IMR-90 (cell line): Measurements from ENCODE around the gene CALD1. TPM values are rescaled to one million over a fixed set of nuclear protein-coding genes. Genes with fewer than 3 reads are reported as not detected.
A peak's percentile ranks its signal among the peaks of the same experiment; 100 is the strongest.

Experiments used
- ATAC-seq: fragments of 200-7000 bp; cut with Tn5 transposase; 2 replicates; pipeline ENCODE4 v1.9.1; 2020; ENCODE audit warnings: low read depth, mild to moderate bottlenecking, moderate library complexity
- BruUV-seq: library from RNA; stranded (reverse); fragments of 400-500 nt; replicated peaks from 2 replicates; lab custom pipeline; 2021; lab: Mats Ljungman, UMichigan
- CTCF ChIA-PET: fragments of 300-600 bp; formaldehyde crosslinking; extraction: SDS; loops from one replicate; lab custom pipeline; 2021; ENCODE audit warnings: antibody characterized with exemption; lab: Yijun Ruan, JAX
- POLR2A ChIA-PET: fragments of 300-600 bp; sonication (Branson Sonifier 250); formaldehyde crosslinking; loops from one replicate; lab custom pipeline; 2022; ENCODE audit warnings: antibody characterized with exemption; ENCODE audit not compliant: unreplicated experiment; lab: Charles Lee
- DNase-seq: peaks from one replicate; pipeline ENCODE4 v3.0.0; 2013
- H2AFZ ChIP-seq: replicated peaks from 2 replicates; pipeline ENCODE3; 2013; ENCODE audit warnings: low read length, mild to moderate bottlenecking; ENCODE audit not compliant: poor library complexity
- H2AK5ac ChIP-seq: 2 replicates; pipeline ENCODE4 v1.6.1; 2013; ENCODE audit warnings: low read depth, low read length, inconsistent platforms
- H2AK9ac ChIP-seq: replicated peaks from 2 replicates; pipeline ENCODE3; 2013; ENCODE audit warnings: mild to moderate bottlenecking, low read depth, low read length, moderate library complexity; ENCODE audit not compliant: poor library complexity
- H2BK120ac ChIP-seq: 2 replicates; pipeline ENCODE4 v1.6.1; 2013; ENCODE audit warnings: low read depth, low read length, inconsistent platforms
- H2BK15ac ChIP-seq: 3 replicates; pipeline ENCODE4 v1.6.1; 2013; ENCODE audit warnings: low read depth, low read length, inconsistent platforms
- H2BK20ac ChIP-seq: 2 replicates; pipeline ENCODE4 v1.6.1; 2013; ENCODE audit warnings: low read depth, mild to moderate bottlenecking, inconsistent platforms, low read length, moderate library complexity
- H2BK5ac ChIP-seq: 2 replicates; pipeline ENCODE4 v1.6.1; 2013; ENCODE audit warnings: mild to moderate bottlenecking, low read depth, low read length, inconsistent platforms; ENCODE audit not compliant: poor library complexity, severe bottlenecking
- H3K14ac ChIP-seq: replicated peaks from 2 replicates; pipeline ENCODE4 v1.6.1; 2013; ENCODE audit warnings: low read depth, low read length, inconsistent platforms
- H3K18ac ChIP-seq: 2 replicates; pipeline ENCODE4 v1.6.1; 2013; ENCODE audit warnings: low read depth, low read length, control low read depth
- H3K23ac ChIP-seq: 2 replicates; pipeline ENCODE4 v1.6.1; 2013; ENCODE audit warnings: low read depth, low read length, inconsistent platforms
- H3K27ac ChIP-seq: 2 replicates; pipeline ENCODE4 v1.5.1; 2013; ENCODE audit warnings: mild to moderate bottlenecking, control low read depth, low read length; ENCODE audit not compliant: insufficient read depth
- H3K27me3 ChIP-seq: 2 replicates; pipeline ENCODE4 v1.6.1; 2013; ENCODE audit warnings: low read length; ENCODE audit not compliant: control insufficient read depth, insufficient read depth
- H3K36me3 ChIP-seq: 2 replicates; pipeline ENCODE4 v1.6.1; 2013; ENCODE audit warnings: low read length, mixed read lengths; ENCODE audit not compliant: control insufficient read depth, insufficient read depth
- H3K4ac ChIP-seq: 2 replicates; pipeline ENCODE4 v1.6.1; 2013; ENCODE audit warnings: low read depth, low read length, inconsistent platforms
- H3K4me1 ChIP-seq: 2 replicates; pipeline ENCODE4 v1.6.1; 2013; ENCODE audit warnings: low read length, mixed read lengths; ENCODE audit not compliant: control insufficient read depth, insufficient read depth
- H3K4me2 ChIP-seq: 2 replicates; pipeline ENCODE4 v1.6.1; 2013; ENCODE audit warnings: low read depth, mild to moderate bottlenecking, control low read depth, low read length, moderate library complexity
- H3K4me3 ChIP-seq: 2 replicates; pipeline ENCODE4 v1.5.1; 2013; ENCODE audit warnings: low read depth, mild to moderate bottlenecking, control low read depth, low read length, moderate library complexity; ENCODE audit not compliant: insufficient read depth
- H3K56ac ChIP-seq: 2 replicates; pipeline ENCODE4 v1.6.1; 2013; ENCODE audit warnings: low read length, inconsistent platforms; ENCODE audit not compliant: insufficient read depth; ENCODE audit errors: extremely low read depth
- H3K79me1 ChIP-seq, 2 experiments: 2 replicates each; pipeline ENCODE4 v1.6.1; 2013; ENCODE audit warnings: low read length in 2 of 2, inconsistent platforms in 1 of 2, low read depth in 1 of 2
- H3K9ac ChIP-seq: 2 replicates; pipeline ENCODE4 v1.6.1; 2013; ENCODE audit warnings: low read depth, low read length, control low read depth
- H3K9me1 ChIP-seq: 2 replicates; pipeline ENCODE4 v1.6.1; 2013; ENCODE audit warnings: low read length, inconsistent platforms; ENCODE audit not compliant: insufficient read depth
- H3K9me3 ChIP-seq: 2 replicates; pipeline ENCODE4 v1.6.1; 2013; ENCODE audit warnings: low read length; ENCODE audit not compliant: control insufficient read depth, insufficient read depth
- H4K20me1 ChIP-seq: 2 replicates; pipeline ENCODE4 v1.6.1; 2013; ENCODE audit warnings: low read length, inconsistent platforms; ENCODE audit not compliant: insufficient read depth
- H4K5ac ChIP-seq: 2 replicates; pipeline ENCODE4 v1.6.1; 2013; ENCODE audit warnings: mild to moderate bottlenecking, low read depth, low read length, control low read depth
- H4K8ac ChIP-seq, 2 experiments: 2 replicates each; pipeline ENCODE4 v1.6.1; 2013; ENCODE audit warnings: low read depth in 2 of 2, low read length in 2 of 2, control low read depth in 1 of 2, inconsistent platforms in 1 of 2
- H4K91ac ChIP-seq: 2 replicates; pipeline ENCODE4 v1.6.1; 2013; ENCODE audit warnings: low read depth, low read length, inconsistent platforms; ENCODE audit not compliant: insufficient read depth
- CEBPB ChIP-seq: IDR thresholded peaks from 2 replicates; pipeline ENCODE4 v1.6.1; 2012; ENCODE audit warnings: low read depth, low read length, improper control_type of control experiment
- POLR2A ChIP-seq: IDR thresholded peaks from 2 replicates; pipeline ENCODE4 v1.6.1; 2012; ENCODE audit warnings: mild to moderate bottlenecking, low read depth, low read length
- RCOR1 ChIP-seq: IDR thresholded peaks from 2 replicates; pipeline ENCODE4 v1.6.1; 2012; ENCODE audit warnings: mild to moderate bottlenecking, low read length, improper control_type of control experiment; ENCODE audit not compliant: insufficient replicate concordance
- WGBS, 2 experiments: methylation state at CpG; one replicate each; pipeline versions ENCODE4 v1.1.5 to v1.1.7; 2013; ENCODE audit warnings: missing lambda C conversion rate in 2 of 2; ENCODE audit not compliant: insufficient read length in 1 of 2; ENCODE audit errors: extremely low coverage in 2 of 2; 5-methylcytosine and 5-hydroxymethylcytosine counted together
- dilution Hi-C: fragments of 300-500 bp; cut with HindIII; formaldehyde crosslinking; loops from one replicate; pipeline ENCODE4 v1.14.3; 2018; ENCODE audit warnings: low sequenced_read_pairs; ENCODE audit not compliant: unreplicated experiment
- in situ Hi-C: fragments of 300-500 bp; cut with MboI; formaldehyde crosslinking; loops from 3 replicates; pipeline ENCODE4 v1.14.3; 2019; ENCODE audit warnings: low sequenced_read_pairs, inconsistent platforms, mixed read lengths
- intact Hi-C: fragments of 100-400 bp; cut with micrococcal nuclease; formaldehyde crosslinking; loops from 2 replicates; pipeline ENCODE4 v1.10.0; 2022
- polyA plus RNA-seq, 3 experiments: library from polyadenylated mRNA; depleted of rRNA; stranded (reverse); fragments of >200 nt; gene quantifications; 2 replicates each; pipeline ENCODE4 v1.2.3, GENCODE V29; 2012; ENCODE audit warnings: low replicate concordance in 1 of 3
- total RNA-seq: library from RNA; depleted of rRNA; stranded (reverse); fragments of >200 nt; gene quantifications from 2 replicates; pipeline ENCODE4 v1.2.3, GENCODE V29; 2012

The CALD1 gene
- total and polyA plus RNA-seq, 2 of the 4 experiments (the other 2 are of a cell fraction) = 375 to 487 TPM

DNA sequence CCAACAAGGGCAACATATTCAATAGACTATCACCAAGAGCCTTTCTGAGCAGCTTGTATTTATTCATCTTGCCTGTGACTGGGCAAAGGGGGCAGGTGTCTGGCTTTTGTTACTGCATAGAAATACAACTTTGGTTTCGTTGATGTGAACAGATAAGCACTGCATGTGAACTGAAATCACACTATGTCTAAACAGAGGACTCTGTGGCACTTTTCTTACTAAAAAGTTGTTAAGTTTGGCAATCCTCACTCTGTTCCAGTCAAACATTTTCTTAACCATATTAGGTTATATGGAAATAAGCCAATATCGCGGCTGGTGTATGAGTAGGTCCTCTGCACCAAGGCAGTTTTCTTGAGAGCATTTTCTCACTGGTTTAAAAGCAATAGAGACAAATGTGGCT lies 48.5 kb downstream of the CALD1 start:
- H3K36me3 ChIP-seq = peaks cover 1% of the 10 kb centered on the region; the same call in 1 of the 2 replicates
- TF ChIP-seq CEBPB (peak; percentile 46), RCOR1 (no peak), POLR2A (no peak; the same call in 1 of the 2 replicates)
- no peak overlapping the region for H3K9ac ChIP-seq
- DNase-seq (peak; percentile 84), ATAC-seq (peak; percentile 60)
- peaks cover 90% of the 10 kb centered on the region for H4K20me1 ChIP-seq
- peaks cover 12 to 71% of the 10 kb centered on the region in 2 experiments for H3K79me1 ChIP-seq
- peak overlapping the region; percentile 44; the same call in 1 of the 2 replicates for H2BK120ac ChIP-seq
- H3K27ac ChIP-seq = peak overlapping the region; percentile 39; the same call in 1 of the 2 replicates
- H3K56ac ChIP-seq = no peak overlapping the region
- H3K23ac ChIP-seq = peak overlapping the region; percentile 28; the same call in 1 of the 2 replicates
- H3K4me3 ChIP-seq = no peak overlapping the region
- no peak overlapping the region for H2AK5ac ChIP-seq
- H4K91ac ChIP-seq = no peak overlapping the region
- H2BK15ac ChIP-seq = 0 out of 3 replicates have a peak overlapping the region, but pooled peaks have one; percentile 15
- H2AK9ac ChIP-seq = no peak overlapping the region
- BruUV-seq = no TSS peak
- no peaks in the 10 kb centered on the region for H3K27me3 ChIP-seq
- H3K4me2 ChIP-seq = peak overlapping the region; percentile 62; the same call in 1 of the 2 replicates
- peak overlapping the region; percentile 8; the same call in 1 of the 2 replicates for H3K4ac ChIP-seq
- H3K18ac ChIP-seq = peak overlapping the region; percentile 36; the same call in 1 of the 2 replicates
- H3K14ac ChIP-seq = peak overlapping the region; percentile 12
- dilution Hi-C loops = no loop called here
- no peak overlapping the region for H2AFZ ChIP-seq
- peak overlapping the region; percentile 12; the same call in 1 of the 2 replicates for H4K5ac ChIP-seq
- peak overlapping the region; percentile 69 for H2BK5ac ChIP-seq
- in situ Hi-C loops = no loop called here
- H3K9me1 ChIP-seq = peaks cover 19% of the 10 kb centered on the region
- peaks cover 30% of the 10 kb centered on the region for H3K4me1 ChIP-seq
- ChIA-PET POLR2A (no interaction called here), CTCF (no interaction called here)
- H3K9me3 ChIP-seq = no peaks in the 10 kb centered on the region
- intact Hi-C loops = loop anchor here (2.0 to 5.0 kb wide), 4 partner anchors 41 to 136 kb away; partner anchors contain the start of gene CALD1
- no peak overlapping the region for H2BK20ac ChIP-seq
- no CpG with 5 or more reads among the region's 3 CpGs for WGBS, 2 experiments
- H4K8ac ChIP-seq = 0 out of 4 replicates have a peak overlapping the region, but pooled peaks of 1 of the 2 experiments have one; percentile 3
